Astrocyte (in vitro differentiated cells and primary cell): Measurements from ENCODE around the gene RAB21. TPM values are rescaled to one million over a fixed set of nuclear protein-coding genes. Genes with fewer than 3 reads are reported as not detected.
"Not testable (repeated sequence)": the region's sequence is repeated elsewhere in the genome, so short reads cannot be mapped to it uniquely, and the experiment has no call there.

Experiments
- DNase-seq: peaks from one replicate; pipeline ENCODE4 v3.0.0-alpha.2; 2010; ENCODE audit warnings: low read depth
- FAIRE-seq: peaks from 2 replicates; lab custom pipeline; 2011; peaks lifted over from hg19 to GRCh38; lab: Jason Lieb, UNC
- H2AFZ ChIP-seq: 2 replicates; pipeline ENCODE4 v1.6.0; 2012; ENCODE audit warnings: low read depth, low read length, inconsistent platforms
- H3K27ac ChIP-seq: 2 replicates; pipeline ENCODE4 v1.5.1; 2011; ENCODE audit warnings: low read depth, low read length, inconsistent platforms
- H3K27me3 ChIP-seq: 2 replicates; pipeline ENCODE4 v1.6.0; 2011; ENCODE audit warnings: low read length, inconsistent platforms; ENCODE audit not compliant: insufficient read depth
- H3K36me3 ChIP-seq: 2 replicates; pipeline ENCODE4 v1.5.1; 2011; ENCODE audit warnings: low read length, inconsistent platforms; ENCODE audit not compliant: insufficient read depth
- H3K4me1 ChIP-seq: 2 replicates; pipeline ENCODE4 v1.5.1; 2011; ENCODE audit warnings: low read length, inconsistent platforms; ENCODE audit not compliant: insufficient read depth
- H3K4me2 ChIP-seq: 2 replicates; pipeline ENCODE4 v1.6.0; 2012; ENCODE audit warnings: low read length, inconsistent platforms
- H3K4me3 ChIP-seq: 2 replicates; pipeline ENCODE4 v1.5.1; 2011; ENCODE audit warnings: low read depth, mild to moderate bottlenecking, low read length, inconsistent platforms; ENCODE audit not compliant: insufficient read depth
- H3K79me2 ChIP-seq: 2 replicates; pipeline ENCODE4 v1.6.0; 2012; ENCODE audit warnings: mild to moderate bottlenecking, low read length, inconsistent platforms; ENCODE audit not compliant: insufficient read depth
- H3K9ac ChIP-seq: 2 replicates; pipeline ENCODE4 v1.6.0; 2012; ENCODE audit warnings: mild to moderate bottlenecking, low read length, inconsistent platforms
- H3K9me3 ChIP-seq: 2 replicates; pipeline ENCODE4 v1.5.1; 2012; ENCODE audit warnings: low read depth, mild to moderate bottlenecking, low read length, inconsistent platforms; ENCODE audit not compliant: insufficient read depth
- H4K20me1 ChIP-seq: 2 replicates; pipeline ENCODE4 v1.6.0; 2012; ENCODE audit warnings: low read length, inconsistent platforms; ENCODE audit not compliant: insufficient read depth
- H3K27ac Mint-ChIP-seq: one replicate; pipeline ENCODE4 v1.8.0; 2021; ENCODE audit warnings: mild to moderate bottlenecking, mixed read lengths; ENCODE audit not compliant: unreplicated experiment
- H3K27me3 Mint-ChIP-seq: one replicate; pipeline ENCODE4 v1.8.0; 2021; ENCODE audit warnings: low read depth, mixed read lengths; ENCODE audit not compliant: unreplicated experiment
- H3K36me3 Mint-ChIP-seq: one replicate; pipeline ENCODE4 v1.8.0; 2021; ENCODE audit warnings: low read depth, mixed read lengths; ENCODE audit not compliant: unreplicated experiment
- H3K4me1 Mint-ChIP-seq: one replicate; pipeline ENCODE4 v1.8.0; 2021; ENCODE audit warnings: low read depth, mixed read lengths; ENCODE audit not compliant: unreplicated experiment
- H3K4me3 Mint-ChIP-seq: one replicate; pipeline ENCODE4 v1.8.0; 2021; ENCODE audit warnings: mild to moderate bottlenecking, moderate library complexity, mixed read lengths; ENCODE audit not compliant: unreplicated experiment
- H3K9me3 Mint-ChIP-seq: one replicate; pipeline ENCODE4 v1.8.0; 2021; ENCODE audit warnings: mild to moderate bottlenecking, mixed read lengths; ENCODE audit not compliant: unreplicated experiment
- EZH2 ChIP-seq: IDR thresholded peaks from 2 replicates; pipeline ENCODE4 v1.6.1; 2012; ENCODE audit warnings: mild to moderate bottlenecking, low read length, inconsistent platforms; ENCODE audit not compliant: insufficient read depth
- total RNA-seq: library from RNA; stranded (reverse); gene quantifications from 2 replicates; pipeline ENCODE4 v1.2.1, GENCODE V29; 2021
- TF ChIP-seq, protein P1 (sequence below): IDR thresholded peaks from 2 replicates; pipeline ENCODE4 v1.5.1; 2011; ENCODE audit warnings: low read depth, mild to moderate bottlenecking, inconsistent platforms, low read length, moderate library complexity; ENCODE audit not compliant: insufficient read depth

The RAB21 gene
- total RNA-seq, 1 donor from 2014 or later, result 88.5 TPM

GRCh38 chr12:71804505-71804904, 49.8 kb downstream of the RAB21 start:
- no peaks in the 10 kb centered on the region for H3K9me3 ChIP-seq
- H3K4me3 ChIP-seq, result no peak overlapping the region
- no peaks in the 10 kb centered on the region for H3K9me3 Mint-ChIP-seq
- TF ChIP-seq EZH2, result no peak
- TF ChIP-seq, protein P1, sequence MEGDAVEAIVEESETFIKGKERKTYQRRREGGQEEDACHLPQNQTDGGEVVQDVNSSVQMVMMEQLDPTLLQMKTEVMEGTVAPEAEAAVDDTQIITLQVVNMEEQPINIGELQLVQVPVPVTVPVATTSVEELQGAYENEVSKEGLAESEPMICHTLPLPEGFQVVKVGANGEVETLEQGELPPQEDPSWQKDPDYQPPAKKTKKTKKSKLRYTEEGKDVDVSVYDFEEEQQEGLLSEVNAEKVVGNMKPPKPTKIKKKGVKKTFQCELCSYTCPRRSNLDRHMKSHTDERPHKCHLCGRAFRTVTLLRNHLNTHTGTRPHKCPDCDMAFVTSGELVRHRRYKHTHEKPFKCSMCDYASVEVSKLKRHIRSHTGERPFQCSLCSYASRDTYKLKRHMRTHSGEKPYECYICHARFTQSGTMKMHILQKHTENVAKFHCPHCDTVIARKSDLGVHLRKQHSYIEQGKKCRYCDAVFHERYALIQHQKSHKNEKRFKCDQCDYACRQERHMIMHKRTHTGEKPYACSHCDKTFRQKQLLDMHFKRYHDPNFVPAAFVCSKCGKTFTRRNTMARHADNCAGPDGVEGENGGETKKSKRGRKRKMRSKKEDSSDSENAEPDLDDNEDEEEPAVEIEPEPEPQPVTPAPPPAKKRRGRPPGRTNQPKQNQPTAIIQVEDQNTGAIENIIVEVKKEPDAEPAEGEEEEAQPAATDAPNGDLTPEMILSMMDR, result no peak
- no peak overlapping the region for H3K4me3 Mint-ChIP-seq
- no peak for DNase-seq
- FAIRE-seq, result no peak
- no peak overlapping the region for H3K27ac Mint-ChIP-seq
- no peaks in the 10 kb centered on the region for H3K4me1 ChIP-seq
- H3K36me3 Mint-ChIP-seq, result no peaks in the 10 kb centered on the region
- H3K79me2 ChIP-seq, result no peaks in the 10 kb centered on the region
- H3K27ac ChIP-seq, result no peak overlapping the region
- no peaks in the 10 kb centered on the region for H3K27me3 Mint-ChIP-seq
- H3K4me2 ChIP-seq, result no peak overlapping the region
- H3K4me1 Mint-ChIP-seq, result no peaks in the 10 kb centered on the region
- H3K9ac ChIP-seq, result no peak overlapping the region
- H3K36me3 ChIP-seq, result no peaks in the 10 kb centered on the region
- peaks cover 10% of the 10 kb centered on the region for H3K27me3 ChIP-seq
- no peak overlapping the region for H2AFZ ChIP-seq
- H4K20me1 ChIP-seq, result no peaks in the 10 kb centered on the region

GRCh38 chr12:71810921-71811320, 56.3 kb downstream of the RAB21 start:
- Histone ChIP-seq H3K36me3 (no peaks in the 10 kb centered on the region), H3K79me2 (no peaks in the 10 kb centered on the region), H3K4me1 (no peaks in the 10 kb centered on the region), H3K27ac (no peak overlapping the region), H4K20me1 (no peaks in the 10 kb centered on the region), H3K4me3 (no peak overlapping the region), H3K4me2 (no peak overlapping the region), H3K9ac (no peak overlapping the region), H2AFZ (no peak overlapping the region), H3K9me3 (no peaks in the 10 kb centered on the region), H3K27me3 (peaks cover 17% of the 10 kb centered on the region)
- Mint-ChIP-seq H3K27ac (no peak overlapping the region), H3K4me3 (no peak overlapping the region), H3K4me1 (no peaks in the 10 kb centered on the region), H3K27me3 (peaks cover 4% of the 10 kb centered on the region), H3K9me3 (no peaks in the 10 kb centered on the region), H3K36me3 (no peaks in the 10 kb centered on the region)
- DNase-seq (no peak), FAIRE-seq (no peak)
- TF ChIP-seq EZH2, result no peak
- TF ChIP-seq, protein P1, result no peak

DNA sequence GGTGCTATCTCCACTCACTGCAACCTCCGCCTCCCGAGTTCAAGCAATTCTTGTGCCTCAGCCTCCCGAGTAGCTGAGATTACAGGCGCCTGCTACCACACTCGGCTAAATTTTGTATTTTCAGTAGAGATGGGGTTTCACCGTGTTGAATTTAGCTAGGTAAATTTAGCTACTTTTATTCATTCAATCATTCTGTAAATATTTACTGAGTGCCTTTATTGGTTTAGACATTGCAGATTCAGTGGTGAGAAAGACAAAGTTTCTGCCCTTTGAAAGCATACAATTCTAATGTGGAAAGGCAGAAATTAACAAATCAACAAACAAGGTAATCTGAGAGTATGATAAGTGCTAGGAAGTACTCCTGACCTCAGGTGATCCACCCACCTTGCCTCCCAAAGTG, 60.6 kb downstream of the RAB21 start:
- not testable (repeated sequence) for H3K4me3 ChIP-seq, FAIRE-seq, DNase-seq, H3K36me3 ChIP-seq, H2AFZ ChIP-seq, H3K9ac ChIP-seq, H3K27ac Mint-ChIP-seq, H3K4me2 ChIP-seq, H3K27me3 Mint-ChIP-seq, H3K4me1 Mint-ChIP-seq, H3K27me3 ChIP-seq, H3K27ac ChIP-seq, H4K20me1 ChIP-seq, H3K4me1 ChIP-seq, H3K9me3 Mint-ChIP-seq, H3K79me2 ChIP-seq, H3K9me3 ChIP-seq, H3K36me3 Mint-ChIP-seq, H3K4me3 Mint-ChIP-seq

- H3K4me3 ChIP-seq, DNase-seq, H3K9ac ChIP-seq, H3K4me2 ChIP-seq, H3K36me3 Mint-ChIP-seq, H3K9me3 ChIP-seq, FAIRE-seq, H4K20me1 ChIP-seq, H3K9me3 Mint-ChIP-seq, H3K27ac ChIP-seq, H3K4me3 Mint-ChIP-seq, H3K27ac Mint-ChIP-seq, H3K36me3 ChIP-seq, H3K27me3 ChIP-seq, H3K4me1 Mint-ChIP-seq, H3K27me3 Mint-ChIP-seq, H3K4me1 ChIP-seq, H2AFZ ChIP-seq, H3K79me2 ChIP-seq: not testable (repeated sequence)
Measured at GRCh38 chr12:71822088-71822487, 67.4 kb downstream of the RAB21 start.
